Hepatocyte (in vitro differentiated cells): ENCODE results near the gene EYS. TPM values are rescaled to one million over a fixed set of nuclear protein-coding genes. Genes with fewer than 3 reads are reported as not detected.
"Not testable (repeated sequence)": the region's sequence is repeated elsewhere in the genome, so short reads cannot be mapped to it uniquely, and the experiment has no call there.

Experiments used
- DNase-seq: peaks from one replicate; pipeline ENCODE4 v3.0.0-alpha.2; 2016; ENCODE audit warnings: low spot score
- H2AFZ ChIP-seq: fragments of 200-600 bp; sonication (generic); 2 replicates; pipeline ENCODE4 v1.6.0; 2016; ENCODE audit warnings: antibody characterized with exemption, mild to moderate bottlenecking
- H3K27ac ChIP-seq: fragments of 200-600 bp; sonication (generic); 2 replicates; pipeline ENCODE4 v1.5.1; 2016; ENCODE audit warnings: mild to moderate bottlenecking
- H3K27me3 ChIP-seq: fragments of 200-600 bp; sonication (generic); 2 replicates; pipeline ENCODE4 v1.6.1; 2016
- H3K36me3 ChIP-seq: fragments of 200-600 bp; sonication (generic); replicated peaks from 2 replicates; pipeline ENCODE4 v1.5.1; 2016; ENCODE audit warnings: low read depth; ENCODE audit not compliant: insufficient read depth
- H3K4me1 ChIP-seq: fragments of 200-600 bp; sonication (generic); 2 replicates; pipeline ENCODE4 v1.5.1; 2016; ENCODE audit warnings: mild to moderate bottlenecking, moderate library complexity; ENCODE audit not compliant: insufficient read depth
- H3K4me2 ChIP-seq: fragments of 200-600 bp; sonication (generic); 2 replicates; pipeline ENCODE4 v1.6.0; 2016
- H3K4me3 ChIP-seq: fragments of 200-600 bp; sonication (generic); 2 replicates; pipeline ENCODE4 v1.5.1; 2016; ENCODE audit warnings: mild to moderate bottlenecking
- H3K79me2 ChIP-seq: fragments of 200-600 bp; sonication (generic); 2 replicates; pipeline ENCODE4 v1.6.0; 2017; ENCODE audit warnings: mild to moderate bottlenecking
- H3K9me2 ChIP-seq: fragments of 200-600 bp; sonication (generic); replicated peaks from 2 replicates; pipeline ENCODE4 v1.6.0; 2017; ENCODE audit warnings: mild to moderate bottlenecking; ENCODE audit not compliant: insufficient read depth
- H3K9me3 ChIP-seq: fragments of 200-600 bp; sonication (generic); 2 replicates; pipeline ENCODE4 v1.5.1; 2016; ENCODE audit warnings: low read depth, mild to moderate bottlenecking
- H4K20me1 ChIP-seq: fragments of 200-600 bp; sonication (generic); 2 replicates; pipeline ENCODE4 v1.6.0; 2016; ENCODE audit warnings: mild to moderate bottlenecking; ENCODE audit not compliant: insufficient read depth, poor library complexity, severe bottlenecking
- EZH2 ChIP-seq: fragments of 200-600 bp; sonication (generic); IDR thresholded peaks from 2 replicates; pipeline ENCODE4 v1.6.1; 2016; ENCODE audit warnings: antibody characterized with exemption, mild to moderate bottlenecking, borderline replicate concordance
- EZH2phosphoT487 ChIP-seq: fragments of 200-600 bp; sonication (generic); IDR thresholded peaks from one replicate; pipeline ENCODE4 v1.6.1; 2018; ENCODE audit warnings: antibody characterized with exemption, mild to moderate bottlenecking, low read depth, moderate library complexity; ENCODE audit not compliant: unreplicated experiment, severe bottlenecking
- WGBS: methylation state at CpG from one replicate; pipeline ENCODE4 v1.1.6; 2016; ENCODE audit warnings: low lambda C conversion rate; ENCODE audit errors: missing lambda C conversion rate; 5-methylcytosine and 5-hydroxymethylcytosine counted together
- polyA plus RNA-seq: library from polyadenylated mRNA; unstranded; fragments of >200 nt; fragmentation: Nextera tagmentation; extraction: Ambion mirVana; gene quantifications from 2 replicates; pipeline ENCODE4 v1.2.1, GENCODE V29; 2016
- total RNA-seq: library from RNA; depleted of rRNA; stranded (reverse); fragments of >200 nt; gene quantifications from 2 replicates; pipeline ENCODE4 v1.2.3, GENCODE V29; 2014
- TF ChIP-seq, protein P1 (sequence below): fragments of 200-600 bp; sonication (generic); IDR thresholded peaks from 2 replicates; pipeline ENCODE4 v1.5.1; 2016; ENCODE audit warnings: antibody characterized with exemption, mild to moderate bottlenecking; ENCODE audit not compliant: poor library complexity

Gene EYS
- total and polyA plus RNA-seq, 2 experiments from 2014 or later: 0.57 to 0.68 TPM

DNA sequence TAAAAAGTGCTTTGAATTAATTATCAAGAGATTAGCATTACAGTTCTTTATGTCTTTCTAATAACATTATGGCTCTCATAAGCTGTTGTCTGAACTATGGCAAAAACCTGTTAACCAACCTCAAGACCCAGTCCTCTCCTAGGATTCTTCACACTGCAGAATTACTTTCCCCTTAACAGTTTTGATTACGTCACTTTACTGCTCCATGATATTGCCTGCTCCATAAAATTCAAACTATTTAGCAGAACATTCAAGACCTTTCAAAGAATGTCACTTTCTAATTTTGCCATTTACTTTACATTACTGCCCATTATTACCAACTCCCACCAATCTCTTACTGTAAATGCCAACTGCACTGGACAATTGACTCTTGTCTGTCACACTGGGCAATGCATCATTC is 1227.9 kb downstream of the EYS start:
- Histone ChIP-seq H3K4me3 (no peak overlapping the region), H3K79me2 (no peaks in the 10 kb centered on the region), H3K27ac (no peak overlapping the region), H3K9me2 (no peaks in the 10 kb centered on the region), H3K4me2 (no peak overlapping the region), H2AFZ (no peak overlapping the region), H3K4me1 (no peaks in the 10 kb centered on the region), H4K20me1 (no peaks in the 10 kb centered on the region), H3K27me3 (no peaks in the 10 kb centered on the region), H3K9me3 (no peaks in the 10 kb centered on the region), H3K36me3 (no peaks in the 10 kb centered on the region)
- no peak for DNase-seq
- WGBS: 85% methylated on average over 1 of the region's 1 CpG
- TF ChIP-seq EZH2: no peak

DNA sequence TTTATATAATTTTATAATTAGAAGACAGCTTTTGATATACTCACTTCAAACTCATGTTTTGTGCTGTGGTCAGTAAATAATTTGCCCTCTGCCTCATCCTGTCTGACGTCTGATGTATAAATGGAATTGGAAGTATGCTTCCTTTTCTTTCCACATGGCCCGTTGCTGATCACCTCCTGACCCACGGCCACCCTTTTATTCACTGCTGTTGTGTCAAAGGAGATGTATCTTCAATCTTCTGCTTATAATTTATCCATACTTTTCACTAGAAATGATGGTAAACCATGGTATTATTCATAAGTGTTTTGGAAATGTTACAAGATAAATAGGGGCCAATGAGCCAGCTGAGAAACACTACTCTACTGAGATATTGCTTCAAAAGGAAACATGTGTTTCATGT is 1229.6 kb downstream of the EYS start:
- Histone ChIP-seq H2AFZ (no peak overlapping the region), H3K36me3 (no peaks in the 10 kb centered on the region), H3K27me3 (no peaks in the 10 kb centered on the region), H3K4me1 (no peaks in the 10 kb centered on the region), H3K79me2 (no peaks in the 10 kb centered on the region), H4K20me1 (no peaks in the 10 kb centered on the region), H3K9me2 (no peaks in the 10 kb centered on the region), H3K4me2 (no peak overlapping the region), H3K27ac (no peak overlapping the region), H3K9me3 (no peaks in the 10 kb centered on the region), H3K4me3 (no peak overlapping the region)
- TF ChIP-seq, protein P1, sequence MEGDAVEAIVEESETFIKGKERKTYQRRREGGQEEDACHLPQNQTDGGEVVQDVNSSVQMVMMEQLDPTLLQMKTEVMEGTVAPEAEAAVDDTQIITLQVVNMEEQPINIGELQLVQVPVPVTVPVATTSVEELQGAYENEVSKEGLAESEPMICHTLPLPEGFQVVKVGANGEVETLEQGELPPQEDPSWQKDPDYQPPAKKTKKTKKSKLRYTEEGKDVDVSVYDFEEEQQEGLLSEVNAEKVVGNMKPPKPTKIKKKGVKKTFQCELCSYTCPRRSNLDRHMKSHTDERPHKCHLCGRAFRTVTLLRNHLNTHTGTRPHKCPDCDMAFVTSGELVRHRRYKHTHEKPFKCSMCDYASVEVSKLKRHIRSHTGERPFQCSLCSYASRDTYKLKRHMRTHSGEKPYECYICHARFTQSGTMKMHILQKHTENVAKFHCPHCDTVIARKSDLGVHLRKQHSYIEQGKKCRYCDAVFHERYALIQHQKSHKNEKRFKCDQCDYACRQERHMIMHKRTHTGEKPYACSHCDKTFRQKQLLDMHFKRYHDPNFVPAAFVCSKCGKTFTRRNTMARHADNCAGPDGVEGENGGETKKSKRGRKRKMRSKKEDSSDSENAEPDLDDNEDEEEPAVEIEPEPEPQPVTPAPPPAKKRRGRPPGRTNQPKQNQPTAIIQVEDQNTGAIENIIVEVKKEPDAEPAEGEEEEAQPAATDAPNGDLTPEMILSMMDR: no peak
- TF ChIP-seq EZH2: no peak
- no peak for TF ChIP-seq EZH2phosphoT487
- WGBS: 79% methylated on average over 3 of the region's 3 CpGs
- DNase-seq: no peak

DNA sequence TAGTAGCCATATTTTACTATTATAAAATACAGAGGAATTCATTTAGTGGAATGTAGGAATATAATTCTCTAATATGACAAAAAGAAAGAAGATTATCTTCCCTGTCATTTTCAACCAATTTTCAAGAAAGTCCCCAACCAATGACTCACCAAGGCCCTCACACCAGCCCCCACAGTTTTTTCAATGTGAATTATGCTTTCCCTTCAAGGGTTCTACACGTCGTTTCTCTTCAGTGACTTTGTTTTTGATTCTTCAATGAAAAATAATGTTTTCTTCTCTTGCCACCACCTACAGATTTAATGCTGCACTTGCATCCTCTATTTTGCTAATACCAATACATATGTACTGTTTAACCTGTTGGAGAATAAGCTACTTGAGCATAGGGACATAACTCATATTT is 1230.1 kb downstream of the EYS start:
- DNase-seq: no peak
- Histone ChIP-seq H2AFZ (no peak overlapping the region), H3K4me2 (no peak overlapping the region), H3K9me3 (no peaks in the 10 kb centered on the region), H3K27ac (no peak overlapping the region), H3K4me1 (no peaks in the 10 kb centered on the region), H3K36me3 (no peaks in the 10 kb centered on the region), H3K9me2 (no peaks in the 10 kb centered on the region), H4K20me1 (no peaks in the 10 kb centered on the region), H3K4me3 (no peak overlapping the region), H3K79me2 (no peaks in the 10 kb centered on the region), H3K27me3 (no peaks in the 10 kb centered on the region)
- 70% methylated on average over 2 of the region's 2 CpGs for WGBS
- TF ChIP-seq, protein P1: no peak
- no peak for TF ChIP-seq EZH2phosphoT487
- no peak for TF ChIP-seq EZH2

DNA sequence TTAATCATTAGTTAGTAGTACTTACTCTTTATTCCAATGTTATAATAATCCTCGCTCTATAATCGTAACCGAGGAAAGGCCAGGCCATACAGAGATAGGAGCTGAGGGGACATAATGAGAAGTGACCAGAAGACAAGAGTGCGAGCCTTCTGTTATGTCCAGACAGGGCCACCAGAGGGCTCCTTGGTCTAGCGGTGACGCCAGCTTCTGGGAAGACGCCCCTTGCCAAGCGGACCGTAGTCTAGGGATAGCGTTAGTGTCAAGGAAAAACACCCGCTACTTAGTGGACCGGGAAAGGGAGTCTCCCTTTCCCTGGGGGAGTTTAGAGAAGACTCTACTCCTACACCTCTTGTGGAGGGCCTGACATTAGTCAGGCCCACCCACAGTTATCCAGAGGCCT is 1237.6 kb downstream of the EYS start:
- 33% methylated on average over 12 of the region's 12 CpGs for WGBS
- not testable (repeated sequence) for H2AFZ ChIP-seq, H4K20me1 ChIP-seq, H3K4me1 ChIP-seq, H3K4me2 ChIP-seq, H3K4me3 ChIP-seq, H3K9me2 ChIP-seq, H3K36me3 ChIP-seq, H3K27me3 ChIP-seq, H3K9me3 ChIP-seq, H3K79me2 ChIP-seq, H3K27ac ChIP-seq
- TF ChIP-seq, protein P1: peak; percentile 44
- DNase-seq: peak; percentile 12
